NCI-H128 (cell line): Measurements from ENCODE around the gene PRKRA.
"Not testable (repeated sequence)": the region's sequence is repeated elsewhere in the genome, so short reads cannot be mapped to it uniquely, and the experiment has no call there.

ENCODE experiments used
- DNase-seq: peaks from one replicate; lab custom pipeline; 2025; ENCODE audit not compliant: unreplicated experiment; lab: John Stamatoyannopoulos, UW

The PRKRA gene

GRCh38 chr2:178414266-178415247 is 36.4 kb downstream of the PRKRA start:
- DNase-seq: peak; percentile 63

DNA sequence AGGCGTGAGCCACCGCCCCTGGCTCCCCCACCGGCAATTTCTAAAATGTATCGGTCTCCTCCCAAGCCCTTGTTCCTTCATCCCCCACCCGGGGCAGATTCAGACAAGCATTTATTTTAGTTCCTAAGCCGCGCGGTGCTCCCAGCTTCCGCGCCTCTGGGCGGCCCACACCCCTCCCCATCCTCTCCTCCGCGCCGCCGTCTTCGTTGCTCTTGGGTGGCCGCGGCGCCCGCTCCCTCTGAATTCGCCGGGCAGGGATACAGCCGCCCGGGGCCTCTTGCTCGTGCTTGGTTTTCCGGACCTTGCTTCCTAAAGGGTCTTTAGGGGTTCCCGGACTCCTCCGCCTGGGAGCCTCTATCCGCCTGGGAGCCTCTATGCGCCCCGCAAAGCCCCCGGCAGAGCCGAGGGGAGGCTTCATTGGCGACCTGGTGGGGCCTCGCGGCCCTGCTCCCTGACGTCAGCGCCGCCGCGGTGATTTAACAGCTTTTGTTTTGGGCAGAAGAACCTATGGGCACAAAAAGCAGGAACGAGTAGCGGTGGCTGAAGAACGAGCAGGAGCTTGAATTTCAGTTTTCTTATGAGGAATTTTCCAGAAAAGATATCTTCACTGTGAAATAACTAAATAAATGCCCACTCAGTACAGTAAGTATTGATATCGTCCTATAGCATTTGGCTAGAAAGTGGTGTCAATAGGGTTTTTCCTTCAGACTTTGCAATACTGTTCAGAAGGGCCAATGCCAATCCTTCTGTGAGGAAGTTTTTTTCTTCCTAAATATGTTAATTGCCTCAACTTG is 37.3 kb downstream of the PRKRA start:
- DNase-seq: peak; percentile 38

DNA sequence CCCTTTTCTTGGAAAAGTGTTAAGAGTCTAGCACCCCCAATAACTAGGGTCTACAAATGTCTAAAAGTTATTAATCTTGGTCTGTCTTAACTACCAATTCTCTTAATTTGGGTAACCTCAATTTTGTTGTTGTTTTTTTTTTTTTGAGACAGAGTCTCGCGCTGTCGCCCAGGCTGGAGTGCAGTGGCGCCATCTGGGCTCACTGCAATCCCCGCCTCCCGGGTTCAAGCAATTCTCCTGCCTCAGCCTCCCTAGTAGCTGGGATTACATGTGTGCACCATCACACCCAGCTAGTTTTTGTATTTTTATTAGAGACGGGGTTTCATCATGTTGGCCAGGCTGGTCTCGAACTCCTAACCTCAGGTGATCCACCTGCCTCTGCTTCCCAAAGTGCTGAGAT is 38.5 kb downstream of the PRKRA start:
- not testable (repeated sequence) for DNase-seq

DNA sequence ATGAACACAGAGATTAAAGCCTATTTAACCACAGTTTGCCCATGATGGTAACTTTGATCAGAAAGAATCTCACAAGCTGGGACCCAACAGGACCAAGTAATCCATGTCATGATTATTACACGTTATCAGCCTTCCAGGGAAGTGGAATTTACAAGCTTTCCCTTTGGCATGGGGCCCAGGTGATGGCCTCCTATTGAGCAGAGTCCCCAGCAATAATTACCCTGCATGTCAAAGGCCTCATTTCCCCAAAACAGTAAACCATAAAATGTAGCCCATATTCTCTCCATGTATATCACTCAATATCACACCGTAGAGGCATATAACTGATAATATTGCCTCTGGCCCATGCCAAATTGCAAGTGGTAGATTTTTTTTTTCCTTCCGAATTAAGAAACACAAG is 38.9 kb downstream of the PRKRA start:
- DNase-seq: no peak

GRCh38 chr2:178409261-178409660 is 41.7 kb downstream of the PRKRA start:
- no peak for DNase-seq

- DNase-seq: no peak
Observed at GRCh38 chr2:178404368-178404767, 46.6 kb downstream of the PRKRA start.

DNA sequence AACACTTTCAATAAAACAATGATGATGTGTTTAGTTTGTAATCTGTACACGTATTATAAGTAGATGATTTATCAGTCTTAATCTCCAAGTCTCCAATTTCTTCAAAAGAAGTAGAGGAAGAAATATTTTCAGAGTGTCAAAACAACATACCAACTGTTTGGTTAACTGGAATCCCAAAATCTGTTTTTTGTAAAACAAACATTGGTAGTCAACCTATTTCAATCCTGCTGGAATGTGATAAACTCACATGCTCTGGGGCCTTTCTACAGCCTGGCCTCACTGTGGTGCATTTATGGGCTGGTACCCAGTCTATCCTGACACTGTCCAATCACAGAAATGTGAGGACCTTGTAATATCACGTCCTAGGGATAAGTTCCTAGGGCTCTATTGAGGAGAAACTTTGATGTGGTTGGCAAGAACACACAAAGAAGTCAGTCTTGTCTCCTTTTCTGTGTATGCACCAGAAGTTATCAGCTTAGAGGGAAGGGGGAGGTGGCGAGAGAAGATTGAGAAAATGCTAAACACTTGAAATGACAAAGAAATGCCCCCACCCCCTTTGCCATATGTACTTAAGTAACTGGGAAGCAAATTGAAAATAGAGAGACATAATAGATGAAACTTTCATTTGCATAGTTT is 47.2 kb downstream of the PRKRA start:
- DNase-seq: no peak

- no peak for DNase-seq
Observed at GRCh38 chr2:178401994-178402437, 49.0 kb downstream of the PRKRA start.

- DNase-seq: no peak
Observed at GRCh38 chr2:178397002-178397605, 53.9 kb downstream of the PRKRA start.

GRCh38 chr2:178395941-178396570 is 54.9 kb downstream of the PRKRA start:
- no peak for DNase-seq

- no peak for DNase-seq
Observed at GRCh38 chr2:178395295-178395694, 55.7 kb downstream of the PRKRA start.

DNA sequence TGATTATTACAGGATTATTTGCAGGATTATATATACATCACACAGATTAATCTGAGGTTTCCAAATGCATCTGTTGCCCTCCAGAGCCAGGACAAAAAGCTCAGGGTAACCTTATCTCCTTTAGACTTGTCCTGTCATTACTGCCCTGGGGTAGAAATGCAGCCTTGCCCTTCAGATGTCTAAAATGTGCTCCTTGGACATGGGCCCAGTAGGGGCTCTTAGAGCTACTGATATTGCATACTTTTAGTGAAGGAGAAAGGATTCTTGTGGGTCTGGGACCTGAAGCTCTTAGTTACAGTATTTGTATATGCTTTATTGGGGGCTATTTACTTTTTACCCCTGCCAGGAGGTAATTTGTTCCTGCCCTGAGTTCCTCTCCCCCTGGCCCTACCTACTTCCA is 56.1 kb downstream of the PRKRA start:
- DNase-seq: no peak

- DNase-seq: no peak
Observed at GRCh38 chr2:178392215-178392614, 58.8 kb downstream of the PRKRA start.

DNA sequence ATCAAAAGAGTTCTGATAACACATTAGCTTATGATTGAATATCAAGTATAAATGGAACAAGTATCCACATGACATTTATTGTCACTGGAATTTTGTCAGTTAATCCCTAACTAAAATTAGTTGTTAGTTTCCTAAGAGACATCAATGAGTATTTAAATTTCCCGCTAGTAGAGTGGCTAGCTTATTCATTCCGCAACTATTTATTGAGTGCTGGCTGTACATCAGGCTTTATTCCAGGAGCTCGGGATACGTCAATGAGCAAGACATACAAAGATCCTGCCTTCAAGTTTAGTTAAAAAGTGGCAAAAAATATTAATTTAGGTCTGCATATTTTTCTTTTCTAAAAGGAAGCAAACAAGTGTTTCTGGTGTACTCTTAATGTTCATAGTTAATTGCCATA is 59.3 kb downstream of the PRKRA start:
- DNase-seq: no peak

DNA sequence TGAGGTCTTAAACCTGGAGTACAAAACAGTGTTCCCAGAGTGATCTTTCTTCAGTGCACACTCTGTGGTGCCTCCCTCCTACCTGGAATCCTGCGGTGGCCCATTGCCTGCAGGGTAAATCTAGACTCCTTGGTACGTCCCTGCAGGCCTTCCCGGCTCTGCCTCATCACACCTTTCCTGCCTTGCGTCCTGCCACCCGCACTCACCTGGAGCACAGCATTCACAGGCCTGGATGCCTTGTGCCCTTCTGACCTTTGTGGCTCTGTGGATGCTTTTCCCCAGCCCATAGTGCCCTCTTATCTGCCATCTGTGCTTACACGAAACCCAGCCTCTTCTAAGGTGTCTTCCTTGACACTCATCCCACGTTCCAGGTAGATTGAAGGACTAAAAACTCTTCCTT is 62.7 kb downstream of the PRKRA start:
- no peak for DNase-seq

- DNase-seq: no peak
Observed at GRCh38 chr2:178386986-178387597, 63.9 kb downstream of the PRKRA start.

- DNase-seq: no peak
Observed at GRCh38 chr2:178385595-178386148, 65.3 kb downstream of the PRKRA start.

DNA sequence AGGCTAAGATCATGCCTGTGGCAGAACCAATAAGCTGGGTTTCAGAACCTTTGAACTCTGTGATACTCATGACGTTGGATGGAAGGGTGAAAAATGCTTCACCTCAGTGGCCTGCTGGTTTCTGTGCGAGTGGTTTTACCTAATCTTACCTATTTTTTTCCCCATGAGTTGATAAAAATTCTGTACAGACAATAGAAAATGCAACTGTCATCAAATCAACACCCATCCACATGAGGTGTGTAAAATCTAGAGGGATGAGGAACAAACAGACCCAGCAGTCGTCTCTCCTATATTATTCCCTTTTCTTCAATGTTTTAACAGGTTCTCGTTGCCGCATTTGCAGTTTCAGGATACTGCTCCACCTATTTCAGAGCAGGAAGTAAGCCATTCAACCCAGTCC is 67.3 kb downstream of the PRKRA start:
- DNase-seq: no peak
